ENCODE measurements around the gene OR1M1. TPM values are rescaled to one million over a fixed set of nuclear protein-coding genes. Genes with fewer than 3 reads are reported as not detected.
"Not testable (repeated sequence)": the region's sequence is repeated elsewhere in the genome, so short reads cannot be mapped to it uniquely, and the experiment has no call there.

Gene OR1M1
- total RNA-seq, 2 donors from 2014 or later: not detected

DNA sequence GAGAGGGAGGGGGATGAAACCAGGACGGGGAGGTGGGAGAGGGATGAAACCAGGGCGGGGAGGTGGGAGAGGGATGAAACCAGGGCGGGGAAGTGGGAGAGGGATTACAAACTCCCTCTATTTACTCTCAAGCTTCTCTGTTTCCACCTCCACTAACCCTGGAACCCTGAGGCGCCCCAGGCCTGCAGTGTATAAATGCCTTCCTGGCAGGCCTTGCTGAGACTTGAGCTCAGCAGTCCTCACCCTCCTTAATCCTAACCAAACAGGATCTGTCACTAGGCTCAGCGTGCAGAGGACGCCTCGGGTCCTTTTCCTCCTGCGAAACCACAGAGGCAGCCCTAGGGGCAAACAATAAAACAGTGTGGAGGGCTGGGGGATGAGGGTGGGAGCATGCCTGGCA is 32.1 kb upstream of the OR1M1 start:
- no peak for DNase-seq
- intact Hi-C loops (cut with DNase I): no loop called here
- no peak overlapping the region for H3K27ac ChIP-seq

GRCh38 chr19:9056131-9056530 is 30.7 kb upstream of the OR1M1 start:
- H3K36me3 ChIP-seq; H3K27ac ChIP-seq; DNase-seq; intact Hi-C loops (cut with DNase I); H3K9ac ChIP-seq (ENCODE audit: low read depth in 2 of 2, low read length in 2 of 2); H3K4me3 ChIP-seq; H3K9me3 ChIP-seq; H3K4me1 ChIP-seq; H3K27me3 ChIP-seq: not testable (repeated sequence)

More for the DNA sequence above, 32.1 kb upstream of the OR1M1 start:
- no peaks in the 10 kb centered on the region for H3K9me3 ChIP-seq
- H3K36me3 ChIP-seq: no peaks in the 10 kb centered on the region
- no peaks in the 10 kb centered on the region for H3K27me3 ChIP-seq
- no peak for TF ChIP-seq CTCF (IDR thresholded peaks at IDR 0.05)
- no peaks in the 10 kb centered on the region for H3K4me1 ChIP-seq
- H3K9ac ChIP-seq (ENCODE audit: low read depth in 2 of 2, low read length in 2 of 2): no peak overlapping the region
- no peak overlapping the region for H3K4me3 ChIP-seq

- no peaks in the 10 kb centered on the region for H3K9me3 ChIP-seq
- H3K36me3 ChIP-seq: no peaks in the 10 kb centered on the region
- intact Hi-C loops (cut with DNase I): no loop called here
- TF ChIP-seq CTCF (IDR thresholded peaks at IDR 0.05): no peak
- H3K4me3 ChIP-seq: no peak overlapping the region
- H3K9ac ChIP-seq (ENCODE audit: low read depth in 2 of 2, low read length in 2 of 2): no peak overlapping the region
- no peaks in the 10 kb centered on the region for H3K4me1 ChIP-seq
- no peak overlapping the region for H3K27ac ChIP-seq
- H3K27me3 ChIP-seq: no peaks in the 10 kb centered on the region
- no peak for DNase-seq
These were observed 29.2 kb upstream of the OR1M1 start for GRCh38 chr19:9057505-9058258.

- no peak for DNase-seq
- Histone ChIP-seq H3K36me3 (no peaks in the 10 kb centered on the region), H3K27ac (no peak overlapping the region), H3K4me3 (no peak overlapping the region), H3K9ac (ENCODE audit: low read depth in 2 of 2, low read length in 2 of 2) (no peak overlapping the region), H3K4me1 (no peaks in the 10 kb centered on the region), H3K27me3 (no peaks in the 10 kb centered on the region), H3K9me3 (no peaks in the 10 kb centered on the region)
- intact Hi-C loops (cut with DNase I): no loop called here
- TF ChIP-seq CTCF (IDR thresholded peaks at IDR 0.05): no peak
These were observed 27.8 kb upstream of the OR1M1 start for GRCh38 chr19:9058905-9059667.

DNA sequence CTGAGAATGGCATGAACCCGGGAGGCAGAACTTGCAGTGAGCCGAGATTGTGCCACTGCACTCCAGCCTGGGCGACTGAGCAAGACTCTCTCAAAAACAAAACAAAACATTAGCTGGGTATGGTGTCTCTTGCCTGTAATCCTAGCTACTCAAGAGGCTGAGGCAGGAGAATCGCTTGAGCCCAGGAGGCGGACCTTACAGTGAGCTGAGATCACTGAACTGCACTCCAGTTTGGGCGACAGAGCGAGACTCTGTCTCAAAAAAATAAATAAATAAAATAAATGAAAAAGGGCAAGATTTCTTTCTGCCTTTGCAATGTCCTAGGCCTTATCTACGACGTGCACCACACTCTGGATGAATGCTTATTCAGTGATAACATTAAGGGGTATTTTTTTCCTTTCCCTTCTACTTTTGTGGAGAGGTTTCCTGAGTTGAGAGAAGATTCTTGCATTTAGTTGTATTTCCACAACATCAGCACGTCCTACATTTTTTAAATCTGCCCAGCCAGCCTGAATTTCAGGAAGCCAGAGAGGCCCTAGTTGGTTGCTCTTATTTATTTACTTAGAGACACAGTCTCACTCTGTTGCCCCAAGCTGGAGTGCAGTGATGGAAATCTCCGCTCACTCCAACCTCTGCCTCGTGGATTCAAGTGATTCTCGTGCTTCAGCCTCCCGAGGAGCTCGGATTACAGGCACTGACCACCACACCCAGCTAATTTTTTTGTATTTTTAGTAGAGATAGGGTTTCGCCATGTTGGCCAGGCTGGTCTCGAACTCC is 26.1 kb upstream of the OR1M1 start:
- Histone ChIP-seq H3K4me3 (no peak overlapping the region), H3K9me3 (no peaks in the 10 kb centered on the region), H3K9ac (ENCODE audit: low read depth in 2 of 2, low read length in 2 of 2) (no peak overlapping the region), H3K27ac (no peak overlapping the region), H3K27me3 (no peaks in the 10 kb centered on the region), H3K4me1 (no peaks in the 10 kb centered on the region), H3K36me3 (no peaks in the 10 kb centered on the region)
- no peak for TF ChIP-seq CTCF (IDR thresholded peaks at IDR 0.05)
- DNase-seq: no peak
- intact Hi-C loops (cut with DNase I): no loop called here

Measured in colonic mucosa (tissue), 4 donors.